Neutrophil (primary cell): Measurements from ENCODE around the gene STX8.

Experiments
- H3K27ac ChIP-seq: fragments of 200-600 bp; sonication (generic); 2 replicates; pipeline ENCODE4 v1.5.1; 2016; ENCODE audit warnings: mild to moderate bottlenecking, moderate library complexity
- H3K27me3 ChIP-seq: fragments of 200-600 bp; sonication (generic); 2 replicates; pipeline ENCODE4 v1.6.0; 2016; ENCODE audit warnings: mild to moderate bottlenecking
- H3K36me3 ChIP-seq: fragments of 200-600 bp; sonication (generic); 2 replicates; pipeline ENCODE4 v1.5.1; 2017
- H3K4me1 ChIP-seq, 2 experiments: fragments of 200-600 bp in 1 of 2; sonication (generic) in 1 of 2; 1 replicate in 1 of 2; 2 replicates in 1 of 2; pipeline versions ENCODE4 v1.5.1 to v1.6.1; 2013 to 2016; ENCODE audit warnings: low read depth in 1 of 2, low read length in 1 of 2, mild to moderate bottlenecking in 1 of 2, moderate library complexity in 1 of 2; ENCODE audit not compliant: control insufficient read depth in 1 of 2, insufficient read depth in 1 of 2
- H3K4me3 ChIP-seq, 2 experiments: fragments of 200-600 bp in 1 of 2; sonication (generic) in 1 of 2; 1 replicate in 1 of 2; 2 replicates in 1 of 2; pipeline ENCODE4 v1.5.1; 2013 to 2016; ENCODE audit warnings: low read depth in 1 of 2, low read length in 1 of 2, mild to moderate bottlenecking in 1 of 2, moderate library complexity in 1 of 2
- H3K9me3 ChIP-seq: fragments of 200-600 bp; sonication (generic); 2 replicates; pipeline ENCODE4 v1.5.1; 2016
- CTCF ChIP-seq: fragments of 200-600 bp; sonication (generic); IDR thresholded peaks from 2 replicates; pipeline ENCODE4 v1.5.1; 2016; ENCODE audit warnings: antibody characterized with exemption

STX8 gene

GRCh38 chr17:9419932-9420453, 155.6 kb downstream of the STX8 start:
- no peak overlapping the region for H3K27ac ChIP-seq
- peaks cover 4% of the 10 kb centered on the region for H3K36me3 ChIP-seq
- no peaks in the 10 kb centered on the region for H3K27me3 ChIP-seq
- no peaks in the 10 kb centered on the region for H3K9me3 ChIP-seq
- no peak overlapping the region for H3K4me3 ChIP-seq
- no peak for TF ChIP-seq CTCF
- H3K4me1 ChIP-seq, result no peaks in the 10 kb centered on the region

GRCh38 chr17:9414471-9414870, 161.1 kb downstream of the STX8 start:
- Histone ChIP-seq H3K4me3 (no peak overlapping the region), H3K4me1 (no peaks in the 10 kb centered on the region), H3K36me3 (no peaks in the 10 kb centered on the region), H3K27ac (no peak overlapping the region), H3K27me3 (no peaks in the 10 kb centered on the region), H3K9me3 (no peaks in the 10 kb centered on the region)
- no peak for TF ChIP-seq CTCF

- H3K4me1 ChIP-seq, result no peaks in the 10 kb centered on the region
- H3K36me3 ChIP-seq, result no peaks in the 10 kb centered on the region
- H3K27ac ChIP-seq, result no peak overlapping the region
- TF ChIP-seq CTCF, result no peak
- no peak overlapping the region for H3K4me3 ChIP-seq
- no peaks in the 10 kb centered on the region for H3K27me3 ChIP-seq
- no peaks in the 10 kb centered on the region for H3K9me3 ChIP-seq
Observed at GRCh38 chr17:9410737-9411136, 164.9 kb downstream of the STX8 start.

GRCh38 chr17:9410301-9410700, 165.3 kb downstream of the STX8 start:
- H3K27ac ChIP-seq, result no peak overlapping the region
- H3K4me3 ChIP-seq, result no peak overlapping the region
- H3K4me1 ChIP-seq, result no peaks in the 10 kb centered on the region
- TF ChIP-seq CTCF, result no peak
- no peaks in the 10 kb centered on the region for H3K9me3 ChIP-seq
- H3K36me3 ChIP-seq, result no peaks in the 10 kb centered on the region
- no peaks in the 10 kb centered on the region for H3K27me3 ChIP-seq

- Histone ChIP-seq H3K27me3 (no peaks in the 10 kb centered on the region), H3K4me3 (no peak overlapping the region), H3K9me3 (no peaks in the 10 kb centered on the region), H3K27ac (no peak overlapping the region), H3K36me3 (no peaks in the 10 kb centered on the region), H3K4me1 (no peaks in the 10 kb centered on the region)
- no peak for TF ChIP-seq CTCF
Observed at GRCh38 chr17:9409878-9410277, 165.7 kb downstream of the STX8 start.
